ENCODE measurements around the gene DBX1.
A peak's percentile ranks its signal among the peaks of the same experiment; 100 is the strongest.

DBX1 gene

DNA sequence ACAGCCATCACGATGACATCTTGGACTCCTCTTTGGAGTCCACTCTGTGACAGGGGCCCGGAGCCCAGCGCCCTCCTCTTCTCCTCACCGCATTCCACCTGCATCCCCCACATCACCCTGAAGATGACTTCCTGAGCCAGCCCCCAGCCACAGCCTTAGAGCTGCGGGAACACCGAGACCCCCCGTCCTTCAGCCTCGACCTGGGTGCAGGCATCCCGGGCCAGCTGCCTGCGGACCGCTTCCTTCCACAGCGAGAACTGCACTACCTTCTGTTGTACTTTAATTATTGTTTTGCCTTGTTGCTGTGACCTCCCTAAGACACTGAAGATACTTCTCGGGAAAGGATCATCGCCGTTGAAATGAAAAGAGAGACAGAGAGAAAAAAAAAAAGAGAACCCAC, 42.1 kb downstream of the DBX1 start:
- Histone ChIP-seq H3K27ac (ENCODE audit: poor library complexity, severe bottlenecking) (no peak overlapping the region), H3K4me1 (ENCODE audit: insufficient read depth, poor library complexity, severe bottlenecking) (peaks cover 2% of the 10 kb centered on the region), H3K36me3 (ENCODE audit: low read depth) (peaks cover 46% of the 10 kb centered on the region), H3K4me3 (ENCODE audit: severe bottlenecking) (no peak overlapping the region), H3K27me3 (ENCODE audit: insufficient read depth, poor library complexity, severe bottlenecking) (no peaks in the 10 kb centered on the region), H3K9me3 (ENCODE audit: severe bottlenecking) (no peaks in the 10 kb centered on the region)
- DNase-seq (ENCODE audit: low spot score) (no peak), ATAC-seq (ENCODE audit: low read depth) (no peak)
- TF ChIP-seq, protein P1, sequence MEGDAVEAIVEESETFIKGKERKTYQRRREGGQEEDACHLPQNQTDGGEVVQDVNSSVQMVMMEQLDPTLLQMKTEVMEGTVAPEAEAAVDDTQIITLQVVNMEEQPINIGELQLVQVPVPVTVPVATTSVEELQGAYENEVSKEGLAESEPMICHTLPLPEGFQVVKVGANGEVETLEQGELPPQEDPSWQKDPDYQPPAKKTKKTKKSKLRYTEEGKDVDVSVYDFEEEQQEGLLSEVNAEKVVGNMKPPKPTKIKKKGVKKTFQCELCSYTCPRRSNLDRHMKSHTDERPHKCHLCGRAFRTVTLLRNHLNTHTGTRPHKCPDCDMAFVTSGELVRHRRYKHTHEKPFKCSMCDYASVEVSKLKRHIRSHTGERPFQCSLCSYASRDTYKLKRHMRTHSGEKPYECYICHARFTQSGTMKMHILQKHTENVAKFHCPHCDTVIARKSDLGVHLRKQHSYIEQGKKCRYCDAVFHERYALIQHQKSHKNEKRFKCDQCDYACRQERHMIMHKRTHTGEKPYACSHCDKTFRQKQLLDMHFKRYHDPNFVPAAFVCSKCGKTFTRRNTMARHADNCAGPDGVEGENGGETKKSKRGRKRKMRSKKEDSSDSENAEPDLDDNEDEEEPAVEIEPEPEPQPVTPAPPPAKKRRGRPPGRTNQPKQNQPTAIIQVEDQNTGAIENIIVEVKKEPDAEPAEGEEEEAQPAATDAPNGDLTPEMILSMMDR (IDR thresholded peaks at IDR 0.05; ENCODE audit: poor library complexity, severe bottlenecking) = no peak

DNA sequence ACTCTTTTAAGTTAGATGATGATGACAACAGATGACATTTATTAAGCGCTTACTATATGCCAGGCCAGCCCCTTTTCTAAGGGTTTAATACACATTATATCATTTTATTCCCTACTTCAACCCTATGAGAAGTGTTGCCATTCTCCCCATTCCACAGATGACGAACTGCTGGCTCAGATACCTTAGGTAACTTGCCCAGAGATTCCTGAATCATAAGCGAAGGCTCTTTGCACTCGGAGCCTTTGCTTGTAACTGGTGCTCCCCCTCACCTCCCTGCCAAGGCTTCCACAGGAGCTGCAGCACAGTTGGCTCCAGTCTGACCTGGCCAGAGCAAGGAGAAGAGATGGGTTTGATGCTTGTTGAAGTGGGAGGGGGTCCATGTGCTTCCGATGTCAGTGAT, 43.0 kb downstream of the DBX1 start:
- ATAC-seq (ENCODE audit: low read depth) (no peak), DNase-seq (ENCODE audit: low spot score) (no peak)
- no peaks in the 10 kb centered on the region for H3K9me3 ChIP-seq (ENCODE audit: severe bottlenecking)
- H3K27me3 ChIP-seq (ENCODE audit: insufficient read depth, poor library complexity, severe bottlenecking) = no peaks in the 10 kb centered on the region
- TF ChIP-seq, protein P1 (IDR thresholded peaks at IDR 0.05; ENCODE audit: poor library complexity, severe bottlenecking) = no peak
- no peak overlapping the region for H3K27ac ChIP-seq (ENCODE audit: poor library complexity, severe bottlenecking)
- peaks cover 12% of the 10 kb centered on the region for H3K4me1 ChIP-seq (ENCODE audit: insufficient read depth, poor library complexity, severe bottlenecking)
- peaks cover 47% of the 10 kb centered on the region for H3K36me3 ChIP-seq (ENCODE audit: low read depth)
- H3K4me3 ChIP-seq (ENCODE audit: severe bottlenecking) = no peak overlapping the region

DNA sequence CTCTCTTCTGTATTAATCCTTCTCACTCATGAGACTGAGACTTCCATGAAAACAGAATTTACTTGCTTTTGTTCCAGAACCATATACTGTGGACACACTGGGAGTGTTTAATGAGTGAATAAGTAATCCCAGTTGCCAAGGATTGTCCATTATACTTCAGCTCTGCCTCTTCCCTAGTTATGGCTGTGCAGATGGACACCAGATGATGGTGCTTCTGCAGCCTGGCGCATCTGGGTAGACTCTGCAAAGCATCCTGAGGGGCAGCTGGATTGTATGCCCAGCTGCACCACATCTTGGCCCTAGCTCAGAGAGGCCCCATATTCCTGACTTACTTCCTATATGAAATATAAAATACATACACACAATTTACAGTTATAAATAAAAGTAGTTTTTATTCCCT, 43.5 kb downstream of the DBX1 start:
- H3K4me3 ChIP-seq (ENCODE audit: severe bottlenecking) = no peak overlapping the region
- no peaks in the 10 kb centered on the region for H3K9me3 ChIP-seq (ENCODE audit: severe bottlenecking)
- ATAC-seq (ENCODE audit: low read depth) = no peak
- TF ChIP-seq, protein P1 (IDR thresholded peaks at IDR 0.05; ENCODE audit: poor library complexity, severe bottlenecking) = no peak
- no peak overlapping the region for H3K27ac ChIP-seq (ENCODE audit: poor library complexity, severe bottlenecking)
- H3K27me3 ChIP-seq (ENCODE audit: insufficient read depth, poor library complexity, severe bottlenecking) = no peaks in the 10 kb centered on the region
- peaks cover 16% of the 10 kb centered on the region for H3K4me1 ChIP-seq (ENCODE audit: insufficient read depth, poor library complexity, severe bottlenecking)
- peaks cover 47% of the 10 kb centered on the region for H3K36me3 ChIP-seq (ENCODE audit: low read depth)
- DNase-seq (ENCODE audit: low spot score) = no peak

DNA sequence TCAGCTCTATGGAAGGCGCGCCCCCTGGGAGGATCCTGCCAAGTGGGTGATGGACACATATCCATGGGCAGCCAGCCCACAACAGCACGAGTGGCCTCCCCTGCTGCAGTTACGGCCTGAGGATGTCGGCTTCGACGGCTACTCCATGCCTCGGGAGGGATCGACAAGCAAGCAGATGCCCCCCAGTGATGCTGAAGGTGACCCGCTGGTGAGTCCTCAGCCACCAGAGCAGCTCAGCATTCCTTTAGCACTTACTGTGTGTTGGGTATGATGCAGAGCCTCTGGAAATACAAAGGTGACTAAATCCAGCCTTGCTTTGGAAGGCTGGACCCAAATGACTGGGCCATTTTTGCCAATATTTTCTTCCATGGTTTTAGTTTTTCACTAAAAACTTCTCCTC, 45.7 kb downstream of the DBX1 start:
- H3K4me3 ChIP-seq (ENCODE audit: severe bottlenecking) = no peak overlapping the region
- no peaks in the 10 kb centered on the region for H3K27me3 ChIP-seq (ENCODE audit: insufficient read depth, poor library complexity, severe bottlenecking)
- no peaks in the 10 kb centered on the region for H3K9me3 ChIP-seq (ENCODE audit: severe bottlenecking)
- DNase-seq (ENCODE audit: low spot score) (no peak), ATAC-seq (ENCODE audit: low read depth) (no peak)
- H3K4me1 ChIP-seq (ENCODE audit: insufficient read depth, poor library complexity, severe bottlenecking) = peaks cover 33% of the 10 kb centered on the region
- H3K36me3 ChIP-seq (ENCODE audit: low read depth) = peaks cover 49% of the 10 kb centered on the region
- H3K27ac ChIP-seq (ENCODE audit: poor library complexity, severe bottlenecking) = no peak overlapping the region
- TF ChIP-seq, protein P1 (IDR thresholded peaks at IDR 0.05; ENCODE audit: poor library complexity, severe bottlenecking) = no peak

DNA sequence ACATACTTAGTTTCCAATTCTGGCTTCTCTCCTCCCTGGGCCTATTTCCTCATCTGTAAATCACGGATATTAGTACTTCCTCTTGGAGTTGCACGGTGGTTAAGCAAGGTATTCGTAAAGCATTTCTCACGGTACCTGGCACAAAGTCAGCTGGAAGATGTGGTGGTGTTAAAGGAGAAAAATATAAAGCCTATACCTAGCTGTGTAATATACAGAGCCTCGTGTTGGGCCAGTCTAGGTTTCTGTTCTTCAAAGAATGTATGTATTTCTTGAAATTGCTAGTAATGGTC, 47.2 kb downstream of the DBX1 start:
- Histone ChIP-seq H3K27me3 (ENCODE audit: insufficient read depth, poor library complexity, severe bottlenecking) (no peaks in the 10 kb centered on the region), H3K27ac (ENCODE audit: poor library complexity, severe bottlenecking) (peak overlapping the region; percentile 99), H3K4me3 (ENCODE audit: severe bottlenecking) (no peak overlapping the region), H3K36me3 (ENCODE audit: low read depth) (peaks cover 50% of the 10 kb centered on the region), H3K4me1 (ENCODE audit: insufficient read depth, poor library complexity, severe bottlenecking) (peaks cover 33% of the 10 kb centered on the region), H3K9me3 (ENCODE audit: severe bottlenecking) (no peaks in the 10 kb centered on the region)
- TF ChIP-seq, protein P1 (IDR thresholded peaks at IDR 0.05; ENCODE audit: poor library complexity, severe bottlenecking) = no peak
- DNase-seq (ENCODE audit: low spot score) (no peak), ATAC-seq (ENCODE audit: low read depth) (no peak)

Measured in RWPE2 (cell line).